T follicular helper cell (primary cell): ENCODE measurements around the gene TRIM65.
A peak's percentile ranks its signal among the peaks of the same experiment; 100 is the strongest.
"Not testable (repeated sequence)": the region's sequence is repeated elsewhere in the genome, so short reads cannot be mapped to it uniquely, and the experiment has no call there.

Experiments used
- DNase-seq: peaks from one replicate; pipeline ENCODE4 v3.0.0-alpha.2; 2020; ENCODE audit warnings: low read depth

The TRIM65 gene

DNA sequence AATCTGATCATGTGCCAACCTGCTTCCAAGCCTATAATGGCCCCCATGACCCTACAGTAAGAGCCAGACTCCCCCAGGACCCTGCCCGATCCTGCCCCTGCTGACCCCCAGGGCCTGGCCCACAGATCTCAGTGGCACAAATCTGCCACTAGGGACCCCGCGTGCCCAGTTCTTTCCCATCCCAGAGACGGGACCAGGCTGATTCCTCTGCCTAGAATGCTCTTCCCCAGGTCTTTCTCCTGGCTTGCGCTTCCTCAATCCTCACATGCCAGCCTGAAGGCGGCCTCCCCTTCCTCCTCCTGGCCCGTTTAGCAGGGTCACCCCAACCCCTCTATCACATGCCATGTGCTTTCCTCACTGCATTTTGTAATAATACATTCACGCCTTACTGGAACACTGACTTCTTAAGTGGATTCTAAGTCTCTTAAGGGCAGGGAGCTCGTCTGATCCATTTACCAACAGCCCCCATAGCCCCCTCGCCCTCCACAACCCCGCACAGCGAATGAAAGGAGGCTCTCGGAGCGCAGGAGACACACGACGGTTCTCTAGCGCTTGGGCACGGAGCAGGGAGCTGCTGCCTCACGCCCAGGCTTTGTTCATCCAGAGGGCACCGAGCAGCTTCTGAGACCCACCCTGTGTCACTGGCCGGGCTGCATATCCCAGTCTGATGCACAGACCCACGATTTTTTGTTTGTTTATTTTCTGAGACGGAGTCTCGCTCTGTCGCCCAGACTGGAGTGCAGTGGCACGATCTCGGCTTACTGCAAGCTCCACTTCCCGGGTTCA, 1.2 kb downstream of the TRIM65 start:
- DNase-seq = no peak

DNA sequence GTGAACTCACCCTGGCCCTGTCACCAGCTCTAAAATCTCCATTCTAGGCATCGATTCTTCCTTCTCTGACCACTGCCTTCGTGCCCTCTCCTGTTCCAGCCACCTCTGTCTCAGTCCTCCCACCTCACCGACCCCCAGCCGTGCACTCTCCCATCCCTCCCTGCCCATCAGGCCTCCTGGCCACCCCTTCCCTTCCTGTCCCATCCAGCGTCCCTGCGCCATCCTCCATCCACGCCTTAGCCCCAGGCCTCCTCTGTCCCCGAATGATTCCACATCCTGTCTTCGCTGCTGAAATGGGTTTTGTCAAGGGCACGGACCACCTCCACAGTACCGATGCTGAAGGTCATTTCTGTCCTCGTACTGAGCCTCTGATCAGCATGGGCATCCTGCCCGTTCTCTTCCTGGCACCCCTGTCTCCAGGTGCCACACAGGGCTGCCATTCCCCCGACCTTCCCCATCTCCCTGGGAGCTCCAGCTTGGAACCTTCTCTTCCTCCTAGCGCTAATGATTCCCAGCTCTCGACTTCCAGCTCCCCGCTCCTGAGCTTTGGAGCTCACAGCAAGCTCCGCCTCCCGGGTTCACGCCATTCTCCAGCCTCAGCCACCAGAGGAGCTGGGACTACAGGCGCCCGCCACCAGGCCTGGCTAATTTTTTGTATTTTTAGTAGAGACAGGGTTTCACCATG, 2.6 kb downstream of the TRIM65 start:
- DNase-seq = no peak

DNA sequence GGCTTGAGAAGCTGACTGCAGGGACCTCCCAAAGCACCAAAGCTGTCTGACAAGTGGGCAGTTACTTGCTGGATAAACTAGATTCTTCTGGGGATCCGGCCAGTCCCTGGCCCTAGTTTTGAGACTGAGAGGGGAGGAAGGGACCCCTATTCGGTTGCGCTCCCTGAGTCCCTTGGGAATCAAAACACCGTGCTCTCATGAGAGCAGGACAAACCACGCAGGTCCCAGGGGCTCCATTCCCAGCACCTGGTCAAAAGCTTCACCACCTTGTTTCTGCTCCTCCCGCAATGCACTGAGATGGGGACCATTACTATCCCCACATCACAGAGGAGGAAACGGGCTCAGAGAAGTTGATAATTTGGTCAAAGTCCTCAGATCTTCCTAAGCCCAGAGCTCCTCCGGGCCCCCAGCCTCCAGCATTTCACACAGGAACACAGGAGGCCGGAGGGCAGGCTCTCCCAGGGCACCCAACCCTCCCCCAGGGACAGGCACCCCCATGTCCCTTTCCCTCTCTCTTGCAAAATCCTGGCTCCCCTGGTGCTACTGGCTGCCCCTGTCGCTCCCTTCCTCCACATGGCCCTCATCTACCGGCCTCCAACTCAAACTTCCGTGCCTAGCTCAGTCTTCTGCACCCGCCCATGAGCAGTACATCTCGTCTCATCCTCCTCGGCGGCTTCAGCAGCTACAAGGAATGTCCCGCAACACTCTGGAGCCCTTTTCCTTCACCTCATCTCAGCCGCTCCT, 3.3 kb downstream of the TRIM65 start:
- DNase-seq = no peak

DNA sequence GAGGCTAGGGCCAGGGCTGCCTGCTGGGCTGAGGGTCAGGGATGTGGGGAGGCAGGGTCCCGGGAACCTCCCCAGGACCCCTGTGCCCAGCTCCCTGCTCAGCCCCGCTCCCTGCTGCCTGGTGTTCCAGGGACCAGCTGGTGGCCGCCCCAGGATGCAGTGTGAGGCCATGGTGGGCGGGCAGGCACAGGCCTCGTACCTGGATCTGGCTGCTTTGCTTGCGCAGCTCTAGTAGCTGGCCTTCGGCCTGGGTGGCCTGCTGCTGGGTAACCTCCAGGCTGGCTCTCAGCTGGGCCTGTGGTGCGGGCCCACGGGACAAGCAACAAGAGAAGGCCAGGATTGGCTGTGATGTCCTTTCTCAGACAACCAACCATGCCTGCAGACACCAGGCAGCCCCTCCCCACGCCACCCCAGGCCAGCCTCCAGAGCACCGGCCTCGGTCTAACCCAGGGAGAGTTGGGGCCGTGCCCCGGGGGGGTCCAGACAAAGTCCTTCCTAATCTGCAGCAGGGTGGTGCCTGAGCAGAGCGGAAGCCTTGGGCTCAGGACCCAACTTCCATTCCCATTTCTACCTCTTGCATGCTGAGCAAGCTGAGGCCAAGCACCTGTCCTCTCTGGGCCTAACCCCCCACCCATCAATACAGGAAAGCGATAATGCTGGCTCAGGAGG, 4.1 kb downstream of the TRIM65 start:
- no peak for DNase-seq

DNA sequence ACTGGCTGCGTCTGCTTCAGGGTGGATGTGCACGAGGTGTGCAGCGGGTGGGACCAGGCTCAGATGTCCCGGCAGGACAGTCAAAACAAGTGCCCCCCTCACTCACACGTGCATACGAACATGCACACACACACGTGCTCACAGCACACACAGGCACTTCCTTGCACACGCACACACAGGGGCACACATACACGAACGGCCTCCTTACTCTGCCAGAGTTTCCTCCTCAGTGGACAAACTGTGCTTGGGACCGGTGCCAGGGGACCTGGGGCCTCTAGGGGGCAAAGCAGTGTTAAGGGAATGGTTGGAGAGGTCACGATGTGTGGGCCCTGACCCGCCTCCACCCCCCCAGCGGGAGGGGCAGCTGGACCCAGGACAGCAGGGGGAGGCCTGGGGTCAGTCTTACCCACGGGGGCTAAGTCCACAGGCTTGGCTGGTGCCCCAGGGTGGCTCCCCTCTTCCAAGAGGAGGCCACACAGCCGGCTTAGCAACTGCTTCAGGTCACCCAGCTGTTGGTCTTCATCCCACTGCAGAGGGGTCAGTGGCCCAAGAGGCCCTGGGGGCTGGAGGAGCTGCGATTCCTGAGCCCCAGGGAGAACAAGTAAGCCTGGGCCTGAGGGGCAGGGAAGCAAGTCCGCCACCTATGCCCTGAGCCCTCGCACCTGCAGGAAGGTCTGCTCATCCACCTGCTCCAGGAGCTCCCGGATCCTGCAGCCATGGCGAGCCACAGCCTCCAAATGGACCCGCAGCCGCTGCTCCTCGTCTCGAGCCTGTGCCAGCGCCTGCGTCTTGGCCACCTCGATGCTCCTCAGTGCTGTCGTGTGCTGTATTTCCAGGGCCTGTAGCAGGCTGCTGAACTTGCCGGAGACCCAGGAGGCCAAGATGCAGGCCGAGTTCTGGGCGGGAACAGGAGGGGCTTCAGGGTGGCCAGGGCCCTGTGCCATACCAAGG, 4.9 kb downstream of the TRIM65 start:
- DNase-seq = no peak

DNA sequence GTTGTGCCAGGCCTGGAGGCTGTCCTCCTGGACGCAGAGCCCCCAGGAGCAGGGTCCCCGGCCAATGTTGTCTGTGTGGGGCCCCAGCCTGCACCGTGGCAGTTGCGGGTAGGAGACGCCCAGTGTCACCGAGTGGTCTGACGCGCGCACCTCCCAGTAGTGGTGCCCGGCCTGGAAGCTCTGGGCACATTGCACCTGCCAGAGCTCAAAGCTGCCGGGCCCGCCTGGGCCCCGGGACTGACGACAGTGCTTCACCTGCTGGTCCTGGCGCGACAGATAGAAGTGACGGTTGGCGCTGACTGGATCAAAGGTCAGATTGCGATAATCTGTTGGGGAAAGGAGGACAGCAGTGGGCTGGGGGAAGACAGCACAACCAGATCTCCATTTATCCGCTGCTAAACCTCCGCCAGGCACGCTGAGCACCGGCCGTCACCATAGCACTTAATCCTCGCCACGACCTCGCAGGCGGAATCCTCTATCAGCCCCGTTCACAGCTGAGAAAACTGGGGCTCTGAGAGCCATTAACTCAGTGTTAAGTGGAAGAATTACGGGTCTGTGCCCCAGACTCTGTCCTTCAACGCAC, 5.6 kb downstream of the TRIM65 start:
- no peak for DNase-seq

DNA sequence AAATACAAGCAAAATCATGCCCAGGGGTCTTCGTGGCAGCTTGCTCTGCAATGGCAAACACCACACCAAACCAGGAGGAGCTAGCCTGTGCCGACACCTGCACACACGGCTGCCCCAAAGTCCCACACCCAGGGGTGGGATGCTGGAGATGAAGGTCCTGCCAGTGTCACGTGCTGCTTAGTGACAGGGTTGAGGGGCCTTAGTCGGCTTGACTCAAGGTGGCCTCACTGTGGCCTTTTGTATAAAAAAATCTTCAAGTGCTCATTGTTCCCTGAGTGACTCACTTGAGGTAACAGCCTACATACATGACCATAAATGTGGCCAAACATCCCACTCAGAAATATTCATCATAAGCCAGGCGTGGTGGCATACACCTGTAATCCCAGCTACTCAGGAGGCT, 7.3 kb downstream of the TRIM65 start:
- no peak for DNase-seq

DNA sequence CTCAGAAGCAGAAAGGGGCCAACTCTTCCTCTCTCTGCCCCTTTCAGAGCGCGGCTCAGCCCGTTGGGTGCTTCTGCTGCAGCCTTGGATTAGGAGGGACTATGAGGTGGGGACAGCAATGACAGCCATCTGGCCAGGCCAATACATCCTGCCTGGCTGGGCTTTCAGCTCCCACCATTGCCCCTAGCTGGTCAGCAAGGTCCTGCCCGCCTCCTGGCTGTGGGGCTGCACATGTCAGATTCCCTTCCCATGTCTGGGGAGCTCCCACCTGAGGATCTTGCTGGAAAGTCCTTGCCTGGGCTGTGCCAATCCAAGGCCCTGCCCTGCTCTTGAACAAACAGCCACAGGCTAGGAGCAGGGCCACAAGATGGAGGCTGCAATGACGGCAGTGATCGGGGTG, 8.3 kb downstream of the TRIM65 start:
- no peak for DNase-seq

DNA sequence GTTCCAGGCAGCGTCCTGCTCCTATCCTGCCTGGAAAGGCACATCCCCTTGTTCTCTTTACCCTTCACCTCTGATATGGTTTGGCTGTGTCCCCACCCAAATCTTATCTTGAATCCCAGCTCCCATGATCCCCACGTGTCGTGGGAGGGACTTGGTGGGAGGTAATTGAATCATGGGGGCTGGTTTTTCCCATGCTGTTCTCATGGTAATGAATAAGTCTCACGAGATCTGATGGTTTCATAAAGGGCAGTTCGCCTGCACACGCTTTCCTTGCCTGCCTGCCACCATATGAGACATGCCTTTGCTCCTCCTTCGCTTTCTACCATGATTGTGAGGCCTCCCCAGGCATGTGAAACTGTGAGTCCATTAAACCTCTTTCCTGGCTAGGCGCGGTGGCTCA, 10.9 kb downstream of the TRIM65 start:
- DNase-seq = not testable (repeated sequence)

DNA sequence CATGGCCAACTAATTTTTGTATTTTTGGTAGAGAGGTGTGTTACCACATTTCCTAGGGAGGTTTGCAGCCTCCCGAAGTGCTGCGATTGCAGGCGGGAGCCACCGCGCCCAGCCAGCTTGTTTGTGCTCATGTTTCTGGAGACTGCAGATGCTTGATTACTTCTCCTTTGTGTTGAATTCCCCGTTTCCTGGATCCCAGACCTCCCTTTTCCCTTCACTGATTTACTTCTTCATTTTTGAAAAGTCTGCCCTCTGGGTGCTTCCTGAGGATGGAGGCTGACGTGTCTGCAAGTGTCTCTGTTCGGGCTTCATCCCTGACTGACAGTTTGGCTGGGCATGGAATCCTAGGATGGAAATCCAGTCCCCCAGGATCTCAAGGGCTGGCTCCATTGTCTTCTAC, 11.3 kb downstream of the TRIM65 start:
- no peak for DNase-seq

DNA sequence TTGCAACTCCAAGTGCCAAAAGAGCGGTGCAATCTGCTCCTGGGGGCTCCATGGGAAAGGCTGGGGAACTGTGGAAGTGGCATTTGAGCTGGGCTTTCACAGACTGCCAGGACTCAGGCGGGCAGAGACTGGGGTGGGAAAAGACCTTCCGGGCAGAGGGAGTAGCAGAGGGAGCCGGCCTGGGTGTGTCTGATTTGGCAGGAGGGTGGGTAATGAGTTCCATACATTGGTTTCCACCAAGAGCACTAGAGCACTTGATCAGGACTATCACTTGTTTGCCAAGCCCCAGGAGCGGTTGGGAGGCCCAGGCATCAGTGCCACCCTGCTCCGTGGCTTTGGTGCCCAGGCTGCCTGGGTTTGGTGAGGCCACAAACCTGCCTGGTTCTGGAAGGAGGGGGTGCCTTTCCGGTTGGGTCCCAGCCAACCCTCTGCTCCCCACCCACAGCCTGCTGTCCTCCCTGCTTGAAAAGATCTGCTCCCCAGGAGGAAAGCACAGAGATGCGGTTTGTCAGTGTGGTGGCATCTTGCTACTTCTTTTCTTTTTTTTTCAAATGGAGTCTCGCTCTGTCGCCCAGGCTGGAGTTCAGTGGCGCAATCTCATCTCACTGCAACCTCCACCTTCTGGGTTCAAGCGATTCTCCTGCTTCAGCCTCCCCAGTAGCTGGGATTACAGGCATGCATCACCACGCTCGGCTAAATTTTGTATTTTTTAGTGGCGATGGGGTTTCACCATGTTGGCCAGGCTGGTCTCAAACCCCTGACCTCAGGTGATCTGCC, 14.9 kb downstream of the TRIM65 start:
- DNase-seq = no peak

DNA sequence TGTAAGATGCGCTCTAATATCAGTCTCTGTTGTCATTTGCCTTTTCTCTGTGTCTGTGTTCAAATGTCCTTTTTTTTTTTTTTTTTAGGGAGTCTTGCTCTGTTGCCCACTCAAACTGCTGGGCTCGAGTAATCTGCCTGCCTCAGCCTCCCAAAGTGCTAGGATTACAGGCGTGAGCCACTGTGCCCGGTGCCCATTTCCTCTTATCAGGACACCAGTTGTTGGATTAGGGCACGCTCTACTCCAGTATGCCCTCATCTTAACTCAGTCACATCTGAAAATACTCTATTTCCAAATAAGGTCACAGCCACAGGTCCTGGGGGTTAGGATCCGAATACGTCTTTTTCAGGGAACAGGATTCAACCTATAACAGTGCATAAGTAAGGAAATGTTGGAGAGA, 16.5 kb downstream of the TRIM65 start:
- no peak for DNase-seq

DNA sequence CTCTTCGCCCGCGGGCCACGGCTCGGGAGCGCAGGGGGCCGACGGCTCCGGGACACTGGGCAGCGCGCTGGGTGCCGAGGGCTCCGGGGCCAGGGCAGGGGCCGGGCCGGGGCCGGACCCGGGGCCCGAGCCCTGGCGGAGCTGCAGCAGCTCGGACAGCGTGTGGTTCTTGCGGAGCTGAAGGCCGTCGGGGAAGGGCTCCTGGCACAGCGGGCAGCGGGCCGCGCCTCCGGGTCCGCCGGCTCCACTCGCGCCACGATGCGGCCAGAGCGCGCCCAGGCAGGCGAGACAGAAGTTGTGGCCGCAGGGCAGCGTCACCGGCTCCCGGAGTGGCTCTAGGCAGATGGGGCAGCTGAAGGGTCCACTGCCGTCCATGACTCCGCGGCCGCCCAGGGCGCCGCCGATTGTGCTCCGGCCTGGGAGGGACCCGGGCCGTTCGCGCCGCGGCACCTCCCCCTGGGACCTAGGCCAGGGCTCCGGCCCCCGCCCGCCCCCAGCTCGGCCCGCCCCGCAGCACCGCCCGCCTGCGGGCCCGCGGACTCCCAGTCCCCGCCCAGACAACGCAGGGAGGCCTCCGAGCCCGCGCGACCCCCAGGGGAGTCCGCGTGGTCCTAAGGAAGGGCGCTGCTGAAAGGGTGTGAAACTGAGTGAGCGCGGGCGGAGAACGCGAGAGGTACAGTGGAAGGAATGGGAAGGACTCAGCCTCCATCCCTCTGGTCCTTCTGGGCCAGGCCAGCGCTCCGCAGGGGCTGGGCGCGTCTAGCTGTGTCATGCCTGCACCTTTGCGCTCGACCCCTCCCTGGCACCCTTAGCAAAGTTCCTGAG, 18.4 kb downstream of the TRIM65 start, which contains the start of gene TRIM47:
Gene TRIM47 (minus strand): TSS at position 408 of the 825 bp plus-strand sequence. CDS start 33 bp downstream, at position 375.
- no peak for DNase-seq

DNA sequence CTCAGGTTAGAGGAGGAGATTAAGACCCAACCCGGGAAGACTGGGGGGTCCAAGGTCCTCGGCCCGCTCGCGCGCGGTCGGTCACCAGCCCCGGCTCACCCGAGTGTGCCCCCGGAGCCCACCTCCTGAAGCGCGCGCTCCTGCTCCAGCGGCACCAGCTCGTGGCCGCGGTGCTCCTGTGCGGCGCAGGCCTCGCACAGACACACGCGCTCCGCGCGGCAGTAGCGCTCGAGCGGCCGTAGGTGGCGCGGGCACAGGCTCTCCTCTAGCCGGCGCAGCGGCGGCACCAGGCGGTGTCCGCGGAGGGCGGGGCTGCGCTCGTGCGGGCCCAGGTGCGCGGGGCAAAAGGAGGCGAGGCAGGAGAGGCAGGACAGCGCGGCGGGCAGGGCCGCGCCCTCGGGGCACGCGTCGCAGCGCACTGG, 19.0 kb downstream of the TRIM65 start:
- DNase-seq = peak; percentile 64

DNA sequence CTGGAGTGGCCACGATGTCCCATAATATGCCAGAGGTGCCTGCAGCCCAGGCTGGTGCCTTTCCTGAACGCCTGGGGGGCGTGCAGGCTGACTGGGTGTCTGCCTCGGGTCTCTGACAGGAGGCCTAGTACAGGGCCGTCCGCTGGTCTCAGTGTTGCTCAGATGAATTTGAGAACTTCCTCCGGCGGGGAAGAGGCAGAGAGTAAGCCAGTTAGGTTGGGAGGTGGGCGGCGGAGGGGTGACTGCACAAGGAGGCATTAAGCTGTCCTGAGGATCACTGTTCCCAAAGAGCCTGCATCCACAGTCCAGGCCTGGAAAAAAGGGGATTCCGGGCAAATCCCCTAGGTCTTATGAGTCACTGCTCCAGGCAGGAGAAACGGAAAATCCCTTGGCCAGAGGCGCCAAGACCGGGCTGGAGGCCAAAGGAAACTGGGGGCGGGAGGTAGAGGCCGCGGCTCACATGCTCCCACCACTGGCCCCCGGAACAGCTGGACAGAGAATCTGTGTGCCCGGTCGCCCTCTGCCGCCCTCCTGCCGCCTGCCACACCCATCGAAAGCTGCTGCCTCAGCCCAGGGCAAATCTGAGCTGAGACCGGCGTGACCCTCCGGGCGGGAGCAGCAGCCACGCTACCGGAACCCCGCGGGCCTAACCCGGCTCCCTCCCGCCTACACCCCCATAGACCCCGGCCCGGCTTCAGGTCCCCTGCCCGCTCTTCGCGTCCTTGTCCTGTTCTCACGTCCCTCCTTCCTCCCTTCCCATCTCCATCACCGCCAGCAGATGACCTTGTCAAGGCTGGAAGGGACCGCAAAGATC, 19.6 kb downstream of the TRIM65 start:
- no peak for DNase-seq

DNA sequence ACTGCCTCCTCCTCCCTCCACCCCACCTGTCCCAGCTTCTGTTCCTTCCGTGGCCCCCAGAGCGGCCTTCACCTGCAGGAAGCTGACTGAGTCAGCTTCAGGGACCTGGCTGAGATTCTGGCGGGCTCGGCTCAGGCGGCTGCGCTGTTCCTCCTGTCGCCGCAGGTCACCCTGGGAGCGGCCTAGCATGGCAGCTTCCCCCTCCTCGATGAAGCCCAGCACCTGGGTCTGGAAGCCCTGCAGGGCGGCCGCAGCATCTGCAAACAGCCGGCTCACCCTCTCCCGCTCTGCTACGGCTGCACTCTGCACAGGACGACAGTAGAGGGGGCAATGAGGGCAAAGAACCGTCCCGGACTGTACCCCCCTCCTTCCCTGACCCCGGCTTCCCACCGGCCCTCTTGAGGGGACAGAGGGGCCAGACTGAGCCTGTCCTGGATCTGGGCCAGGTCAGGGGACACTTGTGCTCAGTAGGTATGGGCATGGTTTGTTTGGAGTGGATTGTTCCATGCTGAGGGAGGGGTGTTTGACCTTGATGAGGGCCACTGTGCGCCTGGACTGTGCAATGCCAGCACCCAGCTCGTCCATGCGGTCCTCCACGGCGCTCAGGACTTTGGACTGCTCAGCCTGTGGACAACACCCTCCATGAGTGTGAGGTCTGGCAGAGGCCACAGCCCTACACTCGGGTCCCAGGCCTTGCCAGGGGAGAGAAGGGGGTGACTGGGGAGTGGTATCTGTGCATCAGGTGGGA, 20.4 kb downstream of the TRIM65 start:
- DNase-seq = peak; percentile 69

DNA sequence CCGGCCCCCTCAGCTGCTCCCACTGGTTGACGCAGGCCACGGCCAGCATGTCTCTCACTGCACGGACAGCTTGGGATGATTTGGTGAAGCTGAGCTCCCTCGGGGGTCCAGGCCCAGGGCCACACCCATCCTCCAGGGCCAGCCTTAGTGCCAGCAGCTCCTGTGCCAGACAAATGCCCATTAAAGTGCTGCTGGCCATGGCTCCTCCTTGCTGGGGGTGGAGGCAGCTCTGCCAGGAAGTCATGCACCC, 20.9 kb downstream of the TRIM65 start:
- DNase-seq = no peak
